H9 (cell line): ENCODE data around the gene ALKBH2. TPM values are rescaled to one million over a fixed set of nuclear protein-coding genes. Genes with fewer than 3 reads are reported as not detected.

Experiments used
- DNase-seq: peaks from one replicate; pipeline ENCODE4 v3.0.0-alpha.2; 2017
- H2AFZ ChIP-seq: one replicate; pipeline ENCODE4 v1.6.1; 2013; ENCODE audit warnings: mild to moderate bottlenecking, low read length, control low read depth, moderate library complexity
- H2AK5ac ChIP-seq: 2 replicates; pipeline ENCODE4 v1.6.1; 2013; ENCODE audit warnings: low read length, control low read depth, mixed read lengths; ENCODE audit not compliant: insufficient read length
- H2BK120ac ChIP-seq: one replicate; pipeline ENCODE4 v1.6.1; 2013; ENCODE audit warnings: low read depth, mild to moderate bottlenecking, low read length, control low read depth, inconsistent platforms; ENCODE audit not compliant: poor library complexity, severe bottlenecking
- H2BK12ac ChIP-seq: 2 replicates; pipeline ENCODE4 v1.6.1; 2013; ENCODE audit warnings: low read length, control low read depth, mixed read lengths, low read depth; ENCODE audit not compliant: insufficient read length
- H2BK15ac ChIP-seq: 2 replicates; pipeline ENCODE4 v1.6.1; 2013; ENCODE audit warnings: low read depth, low read length, control low read depth
- H2BK20ac ChIP-seq: one replicate; pipeline ENCODE4 v1.6.1; 2013; ENCODE audit warnings: low read depth, mild to moderate bottlenecking, low read length, control low read depth, inconsistent platforms; ENCODE audit not compliant: poor library complexity, severe bottlenecking
- H2BK5ac ChIP-seq: 2 replicates; pipeline ENCODE4 v1.6.1; 2013; ENCODE audit warnings: low read length, control low read depth, mixed read lengths; ENCODE audit not compliant: insufficient read length
- H3K14ac ChIP-seq: 2 replicates; pipeline ENCODE4 v1.6.1; 2013; ENCODE audit warnings: low read length, control low read depth; ENCODE audit not compliant: insufficient read depth
- H3K18ac ChIP-seq: 2 replicates; pipeline ENCODE4 v1.6.1; 2013; ENCODE audit warnings: low read depth, mild to moderate bottlenecking, mixed read lengths, low read length, control low read depth; ENCODE audit not compliant: insufficient read length
- H3K23ac ChIP-seq: 2 replicates; pipeline ENCODE4 v1.6.1; 2013; ENCODE audit warnings: low read length, control low read depth, mixed read lengths, low read depth; ENCODE audit not compliant: insufficient read length
- H3K23me2 ChIP-seq: 2 replicates; pipeline ENCODE4 v1.6.1; 2013; ENCODE audit warnings: low read depth, mild to moderate bottlenecking, mixed read lengths, low read length, control low read depth; ENCODE audit not compliant: insufficient read length, poor library complexity, severe bottlenecking
- H3K27ac ChIP-seq: 2 replicates; pipeline ENCODE4 v1.5.1; 2013; ENCODE audit warnings: low read length, control low read depth, mixed read lengths, low read depth; ENCODE audit not compliant: insufficient read length
- H3K27me3 ChIP-seq: 2 replicates; pipeline ENCODE4 v1.6.1; 2013; ENCODE audit warnings: low read length, control low read depth, inconsistent platforms; ENCODE audit not compliant: insufficient read depth
- H3K4ac ChIP-seq: 2 replicates; pipeline ENCODE4 v1.6.1; 2013; ENCODE audit warnings: low read depth, mild to moderate bottlenecking, control low read depth, inconsistent platforms, low read length, moderate library complexity
- H3K4me1 ChIP-seq: 2 replicates; pipeline ENCODE4 v1.6.1; 2013; ENCODE audit warnings: low read length, control low read depth, inconsistent platforms; ENCODE audit not compliant: insufficient read depth
- H3K4me2 ChIP-seq: 2 replicates; pipeline ENCODE4 v1.6.1; 2013; ENCODE audit warnings: low read length, control low read depth, mixed read lengths; ENCODE audit not compliant: insufficient read length, insufficient read depth
- H3K56ac ChIP-seq: 2 replicates; pipeline ENCODE4 v1.6.1; 2013; ENCODE audit warnings: low read depth, mild to moderate bottlenecking, mixed read lengths, low read length, control low read depth; ENCODE audit not compliant: insufficient read length
- H3K79me1 ChIP-seq: 2 replicates; pipeline ENCODE4 v1.6.1; 2013; ENCODE audit warnings: low read depth, mild to moderate bottlenecking, moderate library complexity, low read length, control low read depth, inconsistent platforms; ENCODE audit not compliant: insufficient read depth, poor library complexity, severe bottlenecking
- H3K79me2 ChIP-seq: 2 replicates; pipeline ENCODE4 v1.6.1; 2013; ENCODE audit warnings: low read length, control low read depth, inconsistent platforms; ENCODE audit not compliant: insufficient read depth
- H3K9ac ChIP-seq: 2 replicates; pipeline ENCODE4 v1.6.1; 2013; ENCODE audit warnings: low read length, control low read depth, mixed read lengths; ENCODE audit not compliant: insufficient read length; ENCODE audit errors: extremely low read depth
- H3K9me3 ChIP-seq: one replicate; pipeline ENCODE4 v1.6.1; 2013; ENCODE audit warnings: low read depth, low read length, inconsistent platforms; ENCODE audit not compliant: control insufficient read depth
- H3T11ph ChIP-seq: one replicate; pipeline ENCODE4 v1.6.1; 2013; ENCODE audit warnings: mild to moderate bottlenecking, low read length, control low read depth, inconsistent platforms
- H4K20me1 ChIP-seq: one replicate; pipeline ENCODE4 v1.6.1; 2013; ENCODE audit not compliant: control insufficient read depth, insufficient read length, insufficient read depth
- H4K5ac ChIP-seq: 2 replicates; pipeline ENCODE4 v1.6.1; 2013; ENCODE audit warnings: low read depth, mild to moderate bottlenecking, mixed read lengths, low read length, control low read depth; ENCODE audit not compliant: insufficient read length
- H4K8ac ChIP-seq: replicated peaks from 2 replicates; pipeline ENCODE4 v1.6.1; 2013; ENCODE audit warnings: low read length, control low read depth, mixed read lengths, low read depth; ENCODE audit not compliant: insufficient read length
- H4K91ac ChIP-seq: 2 replicates; pipeline ENCODE4 v1.6.1; 2013; ENCODE audit warnings: low read depth, mild to moderate bottlenecking, moderate library complexity, mixed read lengths, low read length, control low read depth; ENCODE audit not compliant: insufficient read length
- H3K27ac Mint-ChIP-seq, 3 experiments: 2 replicates in 2 of 3; 3 replicates in 1 of 3; pipeline ENCODE4 v1.8.0; 2020 to 2021; ENCODE audit warnings: mixed read lengths in 3 of 3, mild to moderate bottlenecking in 1 of 3, moderate library complexity in 1 of 3
- H3K27me3 Mint-ChIP-seq: 2 replicates; pipeline ENCODE4 v1.8.0; 2021; ENCODE audit warnings: low read depth, mild to moderate bottlenecking, moderate library complexity, mixed read lengths
- H3K36me3 Mint-ChIP-seq, 3 experiments: 2 replicates in 2 of 3; 3 replicates in 1 of 3; pipeline ENCODE4 v1.8.0; 2020 to 2021; ENCODE audit warnings: low read depth in 3 of 3, mixed read lengths in 3 of 3; ENCODE audit not compliant: insufficient read depth in 1 of 3
- H3K4me1 Mint-ChIP-seq, 2 experiments: 2 replicates each; pipeline ENCODE4 v1.8.0; 2020; ENCODE audit warnings: mixed read lengths in 2 of 2
- H3K4me3 Mint-ChIP-seq, 2 experiments: 2 replicates in 1 of 2; 3 replicates in 1 of 2; pipeline ENCODE4 v1.8.0; 2020 to 2021; ENCODE audit warnings: mild to moderate bottlenecking in 2 of 2, mixed read lengths in 2 of 2, moderate library complexity in 1 of 2
- H3K9me3 Mint-ChIP-seq, 2 experiments: 2 replicates in 1 of 2; 3 replicates in 1 of 2; pipeline ENCODE4 v1.8.0; 2020; ENCODE audit warnings: mild to moderate bottlenecking in 2 of 2, mixed read lengths in 2 of 2, moderate library complexity in 1 of 2
- CTCF ChIP-seq: fragments of 200-600 bp; sonication (generic); conservative IDR thresholded peaks from 3 replicates; pipeline ENCODE4 v1.8.0; 2021; ENCODE audit warnings: antibody characterized with exemption, mild to moderate bottlenecking
- WGBS: extraction: QIAGEN DNeasy Blood & Tissue Kit; methylation state at CpG from one replicate; pipeline ENCODE4 v1.1.7; 2013; ENCODE audit warnings: missing lambda C conversion rate, low lambda C conversion rate, mixed read lengths; ENCODE audit not compliant: insufficient read length; ENCODE audit errors: extremely low coverage; 5-methylcytosine and 5-hydroxymethylcytosine counted together
- total RNA-seq: library from RNA; stranded (reverse); gene quantifications from 2 replicates; pipeline ENCODE4 v1.2.1, GENCODE V29; 2021

The ALKBH2 gene
- total RNA-seq, 1 experiment from 2014 or later = 24.4 TPM

- Histone ChIP-seq H4K91ac (no peak overlapping the region), H3K23ac (no peak overlapping the region), H3K9ac (no peak overlapping the region), H3K27me3 (no peaks in the 10 kb centered on the region), H2BK120ac (no peak overlapping the region), H3K79me1 (no peaks in the 10 kb centered on the region), H3K4me2 (no peak overlapping the region), H3K4me1 (no peaks in the 10 kb centered on the region), H3K79me2 (no peaks in the 10 kb centered on the region), H2BK20ac (no peak overlapping the region), H3K9me3 (no peaks in the 10 kb centered on the region), H3K56ac (no peak overlapping the region), H4K20me1 (no peaks in the 10 kb centered on the region), H3K27ac (no peak overlapping the region), H2BK12ac (no peak overlapping the region), H2AK5ac (no peak overlapping the region), H3T11ph (no peak overlapping the region), H3K14ac (no peak overlapping the region), H3K4ac (no peak overlapping the region), H4K8ac (no peak overlapping the region), H2BK15ac (no peak overlapping the region), H2AFZ (no peak overlapping the region), H2BK5ac (no peak overlapping the region), H4K5ac (no peak overlapping the region), H3K23me2 (peaks cover 6% of the 10 kb centered on the region), H3K18ac (no peak overlapping the region)
- peak overlapping the region in 2 of 3 experiments; percentile 11 to 17; a peak in 4 of 7 replicates for H3K27ac Mint-ChIP-seq
- peaks cover 14% of the 10 kb centered on the region for H3K27me3 Mint-ChIP-seq
- H3K4me3 Mint-ChIP-seq = no peak overlapping the region; a peak in 1 of 5 replicates
- no peak for TF ChIP-seq CTCF
- no CpG with 5 or more reads among the region's 6 CpGs for WGBS
- H3K4me1 Mint-ChIP-seq = peaks cover 10 to 19% of the 10 kb centered on the region in 2 experiments; a peak in 2 of 4 replicates
- H3K9me3 Mint-ChIP-seq = no peaks in the 10 kb centered on the region
- DNase-seq = no peak
- peaks cover 12 to 54% (median 47%) of the 10 kb centered on the region in 3 experiments for H3K36me3 Mint-ChIP-seq
Measured at GRCh38 chr12:109088818-109089217, 4.5 kb downstream of the ALKBH2 start.
